GM12865 (cell line): Measurements from ENCODE around the gene USP11.

Source experiments
- DNase-seq: peaks from one replicate; pipeline ENCODE4 v3.0.0; 2010; ENCODE audit warnings: low read depth
- H3K4me3 ChIP-seq: 2 replicates; pipeline ENCODE4 v1.5.1; 2011; ENCODE audit warnings: mild to moderate bottlenecking, low read depth, low read length, control low read depth
- TF ChIP-seq, protein P1 (sequence below): IDR thresholded peaks from 2 replicates; pipeline ENCODE4 v1.5.1; 2011; ENCODE audit warnings: low read length, control low read depth, low read depth, inconsistent platforms; ENCODE audit not compliant: insufficient read depth; ENCODE audit errors: missing control alignments

The USP11 gene

DNA sequence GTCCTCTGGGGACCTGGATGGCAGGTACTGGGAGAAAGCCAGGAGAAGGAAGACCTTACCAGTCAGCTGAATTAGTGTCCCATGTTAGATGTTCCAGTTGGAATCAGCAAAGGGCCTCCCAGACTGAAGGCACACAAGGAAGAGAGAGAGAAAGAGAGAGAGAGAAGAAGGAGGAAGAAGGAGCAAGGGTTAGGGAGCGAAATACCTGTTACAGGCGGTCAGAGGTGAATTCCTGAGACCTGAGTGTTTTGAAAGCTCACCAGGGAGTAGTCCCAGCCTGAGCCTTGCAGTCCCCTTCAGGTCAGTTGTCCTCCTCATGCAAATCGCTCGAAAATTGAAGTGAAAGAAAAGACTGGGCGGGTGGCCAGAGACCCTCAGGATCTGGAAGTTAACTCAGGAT lies 60.3 kb downstream of the USP11 start:
- DNase-seq, result no peak
- no peak overlapping the region for H3K4me3 ChIP-seq
- TF ChIP-seq, protein P1, sequence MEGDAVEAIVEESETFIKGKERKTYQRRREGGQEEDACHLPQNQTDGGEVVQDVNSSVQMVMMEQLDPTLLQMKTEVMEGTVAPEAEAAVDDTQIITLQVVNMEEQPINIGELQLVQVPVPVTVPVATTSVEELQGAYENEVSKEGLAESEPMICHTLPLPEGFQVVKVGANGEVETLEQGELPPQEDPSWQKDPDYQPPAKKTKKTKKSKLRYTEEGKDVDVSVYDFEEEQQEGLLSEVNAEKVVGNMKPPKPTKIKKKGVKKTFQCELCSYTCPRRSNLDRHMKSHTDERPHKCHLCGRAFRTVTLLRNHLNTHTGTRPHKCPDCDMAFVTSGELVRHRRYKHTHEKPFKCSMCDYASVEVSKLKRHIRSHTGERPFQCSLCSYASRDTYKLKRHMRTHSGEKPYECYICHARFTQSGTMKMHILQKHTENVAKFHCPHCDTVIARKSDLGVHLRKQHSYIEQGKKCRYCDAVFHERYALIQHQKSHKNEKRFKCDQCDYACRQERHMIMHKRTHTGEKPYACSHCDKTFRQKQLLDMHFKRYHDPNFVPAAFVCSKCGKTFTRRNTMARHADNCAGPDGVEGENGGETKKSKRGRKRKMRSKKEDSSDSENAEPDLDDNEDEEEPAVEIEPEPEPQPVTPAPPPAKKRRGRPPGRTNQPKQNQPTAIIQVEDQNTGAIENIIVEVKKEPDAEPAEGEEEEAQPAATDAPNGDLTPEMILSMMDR, result no peak

DNA sequence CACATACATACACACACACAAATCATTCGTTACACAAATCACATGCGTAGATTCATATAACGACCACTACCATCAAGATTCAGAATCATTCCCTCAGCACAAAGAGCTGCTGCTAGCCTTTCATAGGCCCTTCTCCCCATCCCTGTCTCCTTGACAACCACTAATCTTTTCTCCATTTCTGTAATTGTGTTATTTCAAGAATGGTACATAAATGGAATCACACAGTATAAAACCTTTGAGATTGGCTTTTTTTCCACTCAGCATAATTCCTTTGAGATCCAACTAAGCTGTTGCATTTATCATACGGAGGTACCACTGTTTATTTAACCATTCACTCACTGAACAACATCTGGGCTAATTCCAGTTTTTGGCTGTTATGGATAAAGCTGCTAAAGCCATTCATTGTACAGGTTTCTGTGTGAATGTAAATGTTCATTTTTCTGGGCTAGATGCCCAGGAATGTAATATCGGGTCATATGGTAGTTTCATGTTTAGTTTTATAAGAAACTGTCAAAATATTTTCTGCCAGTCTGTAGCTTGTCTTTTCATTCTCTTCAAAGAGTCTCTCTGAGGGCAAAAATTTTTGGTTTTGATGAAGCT lies 64.1 kb downstream of the USP11 start:
- TF ChIP-seq, protein P1, result no peak
- no peak overlapping the region for H3K4me3 ChIP-seq
- DNase-seq, result no peak

DNA sequence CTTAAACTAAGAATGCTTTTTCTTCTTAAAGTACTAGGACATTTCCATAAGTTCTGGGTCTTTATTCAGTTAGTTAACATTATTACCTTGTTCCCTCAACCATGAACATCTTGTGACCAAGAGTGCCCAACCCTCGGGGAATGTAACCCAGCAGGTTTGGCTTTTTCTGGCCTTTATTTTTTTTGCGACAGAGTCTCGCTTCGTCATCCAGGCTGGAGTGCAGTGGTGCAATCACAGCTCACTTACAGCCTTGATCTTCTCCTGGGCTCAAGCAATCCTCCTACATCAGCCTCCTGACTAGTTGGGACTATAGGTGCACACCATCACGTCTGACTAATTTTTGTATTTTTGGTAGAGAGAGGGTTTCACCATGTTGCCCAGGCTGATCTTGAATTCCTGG lies 65.1 kb downstream of the USP11 start:
- DNase-seq, result no peak
- H3K4me3 ChIP-seq, result no peak overlapping the region
- TF ChIP-seq, protein P1, result no peak
